ENCODE measurements around the gene MAGEA6.

Gene MAGEA6

DNA sequence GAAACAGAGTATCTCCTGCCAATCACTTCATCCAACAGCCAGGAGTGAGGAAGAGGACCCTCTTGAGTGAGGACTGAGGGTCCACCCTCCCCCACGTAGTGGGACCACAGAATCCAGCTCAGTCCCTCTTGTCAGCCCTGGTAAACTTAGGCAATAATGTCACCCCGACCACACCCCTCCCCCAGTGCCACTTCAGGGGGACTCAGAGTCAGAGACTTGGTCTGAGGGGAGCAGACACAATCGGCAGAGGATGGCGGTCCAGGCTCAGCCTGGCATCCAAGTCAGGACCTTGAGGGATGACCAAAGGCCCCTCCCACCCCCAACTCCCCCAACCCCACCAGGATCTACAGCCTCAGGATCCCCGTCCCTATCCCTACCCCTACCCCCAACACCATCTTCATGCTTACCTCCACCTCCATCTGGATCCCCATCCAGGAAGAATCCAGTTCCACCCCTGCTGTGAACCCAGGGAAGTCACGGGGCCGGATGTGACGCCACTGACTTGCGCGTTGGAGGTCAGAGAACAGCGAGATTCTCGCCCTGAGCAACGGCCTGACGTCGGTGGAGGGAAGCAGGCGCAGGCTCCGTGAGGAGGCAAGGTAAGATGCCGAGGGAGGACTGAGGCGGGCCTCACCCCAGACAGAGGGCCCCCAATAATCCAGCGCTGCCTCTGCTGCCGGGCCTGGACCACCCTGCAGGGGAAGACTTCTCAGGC, 36.1 kb downstream of the MAGEA6 start, which contains the start of the genes CSAG1 and MAGEA12:
Gene CSAG1, minus strand, starts transcription at position 461 of the 715 bp plus-strand sequence. CDS start 1,261 bp downstream, outside the sequence.
Gene MAGEA12, plus strand, starts transcription at position 497 of the 715 bp plus-strand sequence. CDS start 2,405 bp downstream, outside the sequence.
- no peak for DNase-seq

DNA sequence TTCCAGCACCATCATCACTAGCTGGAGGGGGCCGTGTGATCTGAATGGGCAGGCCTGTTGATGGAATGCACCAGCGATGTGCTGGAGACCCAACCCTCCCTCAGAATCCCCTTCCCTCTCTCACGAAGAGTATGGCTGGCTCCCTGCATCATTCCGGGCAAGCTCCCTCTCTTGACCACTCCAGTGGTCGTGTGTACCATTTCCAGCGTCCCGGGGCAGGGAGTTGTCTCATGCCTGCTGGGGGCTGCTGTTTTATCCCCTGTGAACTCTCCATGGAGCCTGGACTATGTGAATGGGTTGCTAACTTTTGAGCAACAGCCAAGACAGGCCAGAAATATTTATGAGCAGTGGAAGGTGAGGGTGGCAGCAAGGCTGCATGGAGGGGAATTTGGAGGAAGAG, 44.1 kb downstream of the MAGEA6 start:
- no peak for DNase-seq
